KOPT-K1 (cell line): ENCODE results near the gene RBBP7.
A peak's percentile ranks its signal among the peaks of the same experiment; 100 is the strongest.
"Not testable (repeated sequence)": the region's sequence is repeated elsewhere in the genome, so short reads cannot be mapped to it uniquely, and the experiment has no call there.

Source experiments
- H3K27ac ChIP-seq: fragments of 200-600 bp; sonication (generic); 2 replicates; pipeline ENCODE4 v1.5.1; 2016; ENCODE audit warnings: antibody characterized with exemption, mild to moderate bottlenecking, low read depth, low read length; ENCODE audit not compliant: poor library complexity, severe bottlenecking
- H3K36me3 ChIP-seq: fragments of 200-600 bp; sonication (generic); 2 replicates; pipeline ENCODE4 v1.5.1; 2017; ENCODE audit warnings: antibody characterized with exemption, mild to moderate bottlenecking, low read length, moderate library complexity; ENCODE audit not compliant: insufficient read depth
- H3K9me3 ChIP-seq: fragments of 200-600 bp; sonication (generic); 2 replicates; pipeline ENCODE4 v1.5.1; 2017; ENCODE audit warnings: antibody characterized with exemption, low read length, mild to moderate bottlenecking; ENCODE audit not compliant: insufficient read depth, poor library complexity, severe bottlenecking

Gene RBBP7

GRCh38 chrX:16874458-16875095 lies 4.4 kb upstream of the RBBP7 start:
- Histone ChIP-seq H3K27ac (no peak overlapping the region), H3K36me3 (no peaks in the 10 kb centered on the region), H3K9me3 (no peaks in the 10 kb centered on the region)

GRCh38 chrX:16873106-16873505 lies 2.9 kb upstream of the RBBP7 start:
- peaks cover 10% of the 10 kb centered on the region for H3K36me3 ChIP-seq
- H3K9me3 ChIP-seq = no peaks in the 10 kb centered on the region
- no peak overlapping the region for H3K27ac ChIP-seq

GRCh38 chrX:16870862-16871815 lies 977 bp upstream of the RBBP7 start:
- Histone ChIP-seq H3K27ac (peak overlapping the region; percentile 88), H3K36me3 (peaks cover 26% of the 10 kb centered on the region), H3K9me3 (no peaks in the 10 kb centered on the region)

GRCh38 chrX:16869393-16870094 lies 618 bp downstream of the RBBP7 start:
- H3K9me3 ChIP-seq = no peaks in the 10 kb centered on the region
- peak overlapping the region; percentile 95 for H3K27ac ChIP-seq
- H3K36me3 ChIP-seq = peaks cover 40% of the 10 kb centered on the region

- Histone ChIP-seq H3K9me3 (no peaks in the 10 kb centered on the region), H3K27ac (peak overlapping the region; percentile 95), H3K36me3 (peaks cover 44% of the 10 kb centered on the region)
Observed at GRCh38 chrX:16868920-16869319, 1.2 kb downstream of the RBBP7 start.

- Histone ChIP-seq H3K9me3 (no peaks in the 10 kb centered on the region), H3K27ac (no peak overlapping the region), H3K36me3 (peaks cover 54% of the 10 kb centered on the region)
Observed at GRCh38 chrX:16867947-16868346, 2.2 kb downstream of the RBBP7 start.

- Histone ChIP-seq H3K9me3 (no peaks in the 10 kb centered on the region), H3K36me3 (peaks cover 85% of the 10 kb centered on the region), H3K27ac (no peak overlapping the region)
Observed at GRCh38 chrX:16862829-16863228, 7.3 kb downstream of the RBBP7 start.

GRCh38 chrX:16856744-16857143 lies 13.4 kb downstream of the RBBP7 start:
- no peak overlapping the region for H3K27ac ChIP-seq
- no peaks in the 10 kb centered on the region for H3K9me3 ChIP-seq
- peaks cover 92% of the 10 kb centered on the region for H3K36me3 ChIP-seq

- H3K27ac ChIP-seq, H3K9me3 ChIP-seq: not testable (repeated sequence)
- H3K36me3 ChIP-seq = peaks cover 91% of the 10 kb centered on the region
Observed at GRCh38 chrX:16856076-16856404, 14.1 kb downstream of the RBBP7 start.

GRCh38 chrX:16855363-16856075 lies 14.6 kb downstream of the RBBP7 start:
- Histone ChIP-seq H3K9me3 (no peaks in the 10 kb centered on the region), H3K36me3 (peaks cover 96% of the 10 kb centered on the region), H3K27ac (no peak overlapping the region)

GRCh38 chrX:16853537-16853936 lies 16.6 kb downstream of the RBBP7 start:
- H3K27ac ChIP-seq = no peak overlapping the region
- peaks cover 99% of the 10 kb centered on the region for H3K36me3 ChIP-seq
- no peaks in the 10 kb centered on the region for H3K9me3 ChIP-seq

- H3K36me3 ChIP-seq = peaks cover 99% of the 10 kb centered on the region
- H3K27ac ChIP-seq = no peak overlapping the region
- no peaks in the 10 kb centered on the region for H3K9me3 ChIP-seq
Observed at GRCh38 chrX:16852617-16853179, 17.5 kb downstream of the RBBP7 start.

GRCh38 chrX:16851827-16852226 lies 18.3 kb downstream of the RBBP7 start:
- Histone ChIP-seq H3K9me3 (no peaks in the 10 kb centered on the region), H3K36me3 (peaks cover 99% of the 10 kb centered on the region), H3K27ac (no peak overlapping the region)

GRCh38 chrX:16851421-16851820 lies 18.7 kb downstream of the RBBP7 start:
- Histone ChIP-seq H3K27ac (no peak overlapping the region), H3K36me3 (peaks cover 99% of the 10 kb centered on the region), H3K9me3 (no peaks in the 10 kb centered on the region)
